HG03196 (cell line): Measurements from ENCODE around the gene IQCE.

ENCODE experiments used
- ATAC-seq: cut with Tn5 transposase; IDR thresholded peaks from one replicate; pipeline ENCODE4 v1.9.1; 2021; ENCODE audit not compliant: unreplicated experiment

Gene IQCE

GRCh38 chr7:2631946-2632732, 73.4 kb downstream of the IQCE start, which contains the start of gene TTYH3:
TTYH3 (plus strand) TSS chr7:2631986; CDS start chr7:2632156, 170 bp downstream.
- peak; percentile 24 for ATAC-seq

- no peak for ATAC-seq
Measured at GRCh38 chr7:2632733-2633537, 74.2 kb downstream of the IQCE start.

GRCh38 chr7:2633538-2634266, 74.9 kb downstream of the IQCE start:
- ATAC-seq = no peak

- no peak for ATAC-seq
Measured at GRCh38 chr7:2634267-2635145, 75.7 kb downstream of the IQCE start.

- no peak for ATAC-seq
Measured at GRCh38 chr7:2635148-2635668, 76.4 kb downstream of the IQCE start.

GRCh38 chr7:2635810-2636701, 77.3 kb downstream of the IQCE start:
- ATAC-seq = no peak

- no peak for ATAC-seq
Measured at GRCh38 chr7:2637066-2637471, 78.3 kb downstream of the IQCE start.

GRCh38 chr7:2637505-2638223, 78.9 kb downstream of the IQCE start:
- ATAC-seq = no peak

GRCh38 chr7:2638224-2638991, 79.6 kb downstream of the IQCE start:
- no peak for ATAC-seq

GRCh38 chr7:2639181-2639681, 80.5 kb downstream of the IQCE start:
- ATAC-seq = no peak

- ATAC-seq = no peak
Measured at GRCh38 chr7:2639695-2640481, 81.1 kb downstream of the IQCE start.

- no peak for ATAC-seq
Measured at GRCh38 chr7:2640482-2640830, 81.7 kb downstream of the IQCE start.

GRCh38 chr7:2640846-2641316, 82.1 kb downstream of the IQCE start:
- ATAC-seq = no peak

GRCh38 chr7:2641406-2642393, 82.9 kb downstream of the IQCE start:
- ATAC-seq = no peak

- ATAC-seq = no peak
Measured at GRCh38 chr7:2643386-2644219, 84.8 kb downstream of the IQCE start.
